IMR-90 (cell line): ENCODE measurements around the gene LTBP2. TPM values are rescaled to one million over a fixed set of nuclear protein-coding genes. Genes with fewer than 3 reads are reported as not detected.

Experiments used
- ATAC-seq: fragments of 200-7000 bp; cut with Tn5 transposase; 2 replicates; pipeline ENCODE4 v1.9.1; 2020; ENCODE audit warnings: low read depth, mild to moderate bottlenecking, moderate library complexity
- BruUV-seq: library from RNA; stranded (reverse); fragments of 400-500 nt; replicated peaks from 2 replicates; lab custom pipeline; 2021; lab: Mats Ljungman, UMichigan
- CTCF ChIA-PET: fragments of 300-600 bp; formaldehyde crosslinking; extraction: SDS; loops from one replicate; lab custom pipeline; 2021; ENCODE audit warnings: antibody characterized with exemption; lab: Yijun Ruan, JAX
- POLR2A ChIA-PET: fragments of 300-600 bp; sonication (Branson Sonifier 250); formaldehyde crosslinking; loops from one replicate; lab custom pipeline; 2022; ENCODE audit warnings: antibody characterized with exemption; ENCODE audit not compliant: unreplicated experiment; lab: Charles Lee
- DNase-seq: peaks from one replicate; pipeline ENCODE4 v3.0.0; 2013
- H2AFZ ChIP-seq: replicated peaks from 2 replicates; pipeline ENCODE3; 2013; ENCODE audit warnings: low read length, mild to moderate bottlenecking; ENCODE audit not compliant: poor library complexity
- H2AK5ac ChIP-seq: 2 replicates; pipeline ENCODE4 v1.6.1; 2013; ENCODE audit warnings: low read depth, low read length, inconsistent platforms
- H2AK9ac ChIP-seq: replicated peaks from 2 replicates; pipeline ENCODE3; 2013; ENCODE audit warnings: mild to moderate bottlenecking, low read depth, low read length, moderate library complexity; ENCODE audit not compliant: poor library complexity
- H2BK120ac ChIP-seq: 2 replicates; pipeline ENCODE4 v1.6.1; 2013; ENCODE audit warnings: low read depth, low read length, inconsistent platforms
- H2BK15ac ChIP-seq: 3 replicates; pipeline ENCODE4 v1.6.1; 2013; ENCODE audit warnings: low read depth, low read length, inconsistent platforms
- H2BK20ac ChIP-seq: 2 replicates; pipeline ENCODE4 v1.6.1; 2013; ENCODE audit warnings: low read depth, mild to moderate bottlenecking, inconsistent platforms, low read length, moderate library complexity
- H2BK5ac ChIP-seq: 2 replicates; pipeline ENCODE4 v1.6.1; 2013; ENCODE audit warnings: mild to moderate bottlenecking, low read depth, low read length, inconsistent platforms; ENCODE audit not compliant: poor library complexity, severe bottlenecking
- H3K14ac ChIP-seq: replicated peaks from 2 replicates; pipeline ENCODE4 v1.6.1; 2013; ENCODE audit warnings: low read depth, low read length, inconsistent platforms
- H3K18ac ChIP-seq: 2 replicates; pipeline ENCODE4 v1.6.1; 2013; ENCODE audit warnings: low read depth, low read length, control low read depth
- H3K23ac ChIP-seq: 2 replicates; pipeline ENCODE4 v1.6.1; 2013; ENCODE audit warnings: low read depth, low read length, inconsistent platforms
- H3K27ac ChIP-seq: 2 replicates; pipeline ENCODE4 v1.5.1; 2013; ENCODE audit warnings: mild to moderate bottlenecking, control low read depth, low read length; ENCODE audit not compliant: insufficient read depth
- H3K27me3 ChIP-seq: 2 replicates; pipeline ENCODE4 v1.6.1; 2013; ENCODE audit warnings: low read length; ENCODE audit not compliant: control insufficient read depth, insufficient read depth
- H3K36me3 ChIP-seq: 2 replicates; pipeline ENCODE4 v1.6.1; 2013; ENCODE audit warnings: low read length, mixed read lengths; ENCODE audit not compliant: control insufficient read depth, insufficient read depth
- H3K4ac ChIP-seq: 2 replicates; pipeline ENCODE4 v1.6.1; 2013; ENCODE audit warnings: low read depth, low read length, inconsistent platforms
- H3K4me1 ChIP-seq: 2 replicates; pipeline ENCODE4 v1.6.1; 2013; ENCODE audit warnings: low read length, mixed read lengths; ENCODE audit not compliant: control insufficient read depth, insufficient read depth
- H3K4me2 ChIP-seq: 2 replicates; pipeline ENCODE4 v1.6.1; 2013; ENCODE audit warnings: low read depth, mild to moderate bottlenecking, control low read depth, low read length, moderate library complexity
- H3K4me3 ChIP-seq: 2 replicates; pipeline ENCODE4 v1.5.1; 2013; ENCODE audit warnings: low read depth, mild to moderate bottlenecking, control low read depth, low read length, moderate library complexity; ENCODE audit not compliant: insufficient read depth
- H3K56ac ChIP-seq: 2 replicates; pipeline ENCODE4 v1.6.1; 2013; ENCODE audit warnings: low read length, inconsistent platforms; ENCODE audit not compliant: insufficient read depth; ENCODE audit errors: extremely low read depth
- H3K79me1 ChIP-seq, 2 experiments: 2 replicates each; pipeline ENCODE4 v1.6.1; 2013; ENCODE audit warnings: low read length in 2 of 2, inconsistent platforms in 1 of 2, low read depth in 1 of 2
- H3K9ac ChIP-seq: 2 replicates; pipeline ENCODE4 v1.6.1; 2013; ENCODE audit warnings: low read depth, low read length, control low read depth
- H3K9me1 ChIP-seq: 2 replicates; pipeline ENCODE4 v1.6.1; 2013; ENCODE audit warnings: low read length, inconsistent platforms; ENCODE audit not compliant: insufficient read depth
- H3K9me3 ChIP-seq: 2 replicates; pipeline ENCODE4 v1.6.1; 2013; ENCODE audit warnings: low read length; ENCODE audit not compliant: control insufficient read depth, insufficient read depth
- H4K20me1 ChIP-seq: 2 replicates; pipeline ENCODE4 v1.6.1; 2013; ENCODE audit warnings: low read length, inconsistent platforms; ENCODE audit not compliant: insufficient read depth
- H4K5ac ChIP-seq: 2 replicates; pipeline ENCODE4 v1.6.1; 2013; ENCODE audit warnings: mild to moderate bottlenecking, low read depth, low read length, control low read depth
- H4K8ac ChIP-seq, 2 experiments: 2 replicates each; pipeline ENCODE4 v1.6.1; 2013; ENCODE audit warnings: low read depth in 2 of 2, low read length in 2 of 2, control low read depth in 1 of 2, inconsistent platforms in 1 of 2
- H4K91ac ChIP-seq: 2 replicates; pipeline ENCODE4 v1.6.1; 2013; ENCODE audit warnings: low read depth, low read length, inconsistent platforms; ENCODE audit not compliant: insufficient read depth
- BHLHE40 ChIP-seq: fragments of 150-350 bp; IDR thresholded peaks from 2 replicates; pipeline ENCODE4 v1.6.1; 2016; ENCODE audit warnings: mild to moderate bottlenecking, low read depth, low read length
- CEBPB ChIP-seq: IDR thresholded peaks from 2 replicates; pipeline ENCODE4 v1.6.1; 2012; ENCODE audit warnings: low read depth, low read length, improper control_type of control experiment
- CHD1 ChIP-seq: IDR thresholded peaks from 2 replicates; pipeline ENCODE4 v1.6.1; 2012; ENCODE audit warnings: low read depth, low read length, improper control_type of control experiment
- FOS ChIP-seq: fragments of 150-350 bp; IDR thresholded peaks from 2 replicates; pipeline ENCODE4 v1.6.1; 2016; ENCODE audit warnings: low read depth, low read length
- MAFK ChIP-seq: IDR thresholded peaks from 2 replicates; pipeline ENCODE4 v1.6.1; 2012; ENCODE audit warnings: low read depth, low read length, improper control_type of control experiment
- MAZ ChIP-seq: IDR thresholded peaks from 2 replicates; pipeline ENCODE4 v1.6.1; 2012; ENCODE audit warnings: low read depth, mild to moderate bottlenecking, low read length, improper control_type of control experiment, moderate library complexity, borderline replicate concordance
- MXI1 ChIP-seq: IDR thresholded peaks from 2 replicates; pipeline ENCODE4 v1.6.1; 2012; ENCODE audit warnings: low read depth, mild to moderate bottlenecking, low read length, moderate library complexity, borderline replicate concordance
- NFE2L2 ChIP-seq: fragments of 150-350 bp; IDR thresholded peaks from 2 replicates; pipeline ENCODE4 v1.6.1; 2016; ENCODE audit warnings: low read depth, mild to moderate bottlenecking, low read length
- RAD21 ChIP-seq: IDR thresholded peaks from 2 replicates; pipeline ENCODE4 v1.6.1; 2012; ENCODE audit warnings: low read length, improper control_type of control experiment
- RCOR1 ChIP-seq: IDR thresholded peaks from 2 replicates; pipeline ENCODE4 v1.6.1; 2012; ENCODE audit warnings: mild to moderate bottlenecking, low read length, improper control_type of control experiment; ENCODE audit not compliant: insufficient replicate concordance
- SMC3 ChIP-seq: fragments of 150-350 bp; IDR thresholded peaks from 2 replicates; pipeline ENCODE4 v1.6.1; 2016; ENCODE audit warnings: low read depth, mild to moderate bottlenecking, antibody characterized with exemption, low read length, moderate library complexity
- WGBS, 2 experiments: methylation state at CpG; one replicate each; pipeline versions ENCODE4 v1.1.5 to v1.1.7; 2013; ENCODE audit warnings: missing lambda C conversion rate in 2 of 2; ENCODE audit not compliant: insufficient read length in 1 of 2; ENCODE audit errors: extremely low coverage in 2 of 2; 5-methylcytosine and 5-hydroxymethylcytosine counted together
- dilution Hi-C: fragments of 300-500 bp; cut with HindIII; formaldehyde crosslinking; loops from one replicate; pipeline ENCODE4 v1.14.3; 2018; ENCODE audit warnings: low sequenced_read_pairs; ENCODE audit not compliant: unreplicated experiment
- in situ Hi-C: fragments of 300-500 bp; cut with MboI; formaldehyde crosslinking; loops from 3 replicates; pipeline ENCODE4 v1.14.3; 2019; ENCODE audit warnings: low sequenced_read_pairs, inconsistent platforms, mixed read lengths
- intact Hi-C: fragments of 100-400 bp; cut with micrococcal nuclease; formaldehyde crosslinking; loops from 2 replicates; pipeline ENCODE4 v1.10.0; 2022
- polyA plus RNA-seq, 3 experiments: library from polyadenylated mRNA; depleted of rRNA; stranded (reverse); fragments of >200 nt; gene quantifications; 2 replicates each; pipeline ENCODE4 v1.2.3, GENCODE V29; 2012; ENCODE audit warnings: low replicate concordance in 1 of 3
- total RNA-seq: library from RNA; depleted of rRNA; stranded (reverse); fragments of >200 nt; gene quantifications from 2 replicates; pipeline ENCODE4 v1.2.3, GENCODE V29; 2012
- TF ChIP-seq, protein P1 (sequence below): fragments of 150-350 bp; IDR thresholded peaks from 2 replicates; pipeline ENCODE4 v1.6.1; 2016; ENCODE audit warnings: low read depth, mild to moderate bottlenecking, low read length, moderate library complexity, borderline replicate concordance
- TF ChIP-seq, protein P2 (sequence below): conservative IDR thresholded peaks from 2 replicates; pipeline ENCODE4 v1.5.1; 2012; ENCODE audit warnings: mild to moderate bottlenecking, low read depth, low read length, improper control_type of control experiment
- TF ChIP-seq, protein P3 (sequence below): fragments of 150-350 bp; IDR thresholded peaks from 2 replicates; pipeline ENCODE4 v1.6.1; 2017; ENCODE audit warnings: mild to moderate bottlenecking, antibody characterized with exemption, low read length, low read depth

LTBP2 gene
- total and polyA plus RNA-seq, 2 of the 4 experiments (the other 2 are of a cell fraction), result 23.8 to 79.3 TPM

DNA sequence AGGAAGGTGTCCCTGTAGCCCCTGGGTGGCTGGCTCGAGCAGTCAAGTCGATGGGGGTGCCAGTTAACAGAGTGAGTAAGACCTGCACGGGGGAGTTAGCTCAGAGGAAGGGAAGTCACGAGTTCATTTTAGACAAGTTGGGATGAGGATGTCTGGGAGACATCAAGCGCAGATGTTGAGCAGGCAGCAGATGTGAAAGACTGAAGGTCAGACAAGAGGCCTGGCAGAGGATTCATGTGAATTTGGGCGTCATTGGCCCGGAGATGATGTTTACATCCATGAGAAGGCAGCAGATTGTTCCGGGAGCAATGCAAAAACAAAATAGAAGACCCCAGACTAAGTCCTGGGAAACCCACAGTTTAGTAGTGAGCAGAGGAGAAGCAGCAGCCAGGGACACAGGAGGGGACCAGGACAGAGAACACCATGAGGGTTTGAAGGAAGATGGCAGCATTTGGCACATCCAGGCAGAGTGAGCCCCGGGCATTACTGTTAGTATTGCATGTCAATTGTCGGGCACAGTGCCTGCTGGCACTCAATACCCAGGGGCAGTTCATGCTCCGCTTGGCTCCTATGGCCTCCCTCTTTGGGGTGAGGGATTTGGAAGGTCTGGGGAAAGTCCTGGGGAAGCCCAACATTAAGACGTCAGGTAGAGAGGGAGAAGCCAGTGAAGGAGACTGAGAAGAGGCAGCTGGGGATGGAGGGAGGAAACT lies 15.1 kb downstream of the LTBP2 start:
- POLR2A ChIA-PET, result interaction anchor here (0.7 to 0.8 kb wide), 2 partner anchors 24 to 72 kb away, joined by 3 read pairs; no protein-coding TSS in a partner anchor
- H2BK5ac ChIP-seq, result peak overlapping the region; percentile 77
- peaks cover 68% of the 10 kb centered on the region for H3K9me1 ChIP-seq
- peak; percentile 10; the same call in 1 of the 2 replicates for ATAC-seq
- H2AK5ac ChIP-seq, result peak overlapping the region; percentile 95
- H4K20me1 ChIP-seq, result no peaks in the 10 kb centered on the region
- peak overlapping the region; percentile 83 for H4K5ac ChIP-seq
- peak overlapping the region; percentile 91; the same call in 2 of the 3 replicates for H2BK15ac ChIP-seq
- H2BK120ac ChIP-seq, result peak overlapping the region; percentile 94
- dilution Hi-C loops, result no loop called here
- peak overlapping the region; percentile 46 for H3K18ac ChIP-seq
- peak; percentile 94 for DNase-seq
- peak overlapping the region; percentile 21 to 90; a peak in 3 of 4 replicates for H4K8ac ChIP-seq
- BruUV-seq, result no TSS peak
- no peak overlapping the region for H3K4me3 ChIP-seq
- 33% methylated on average over 6 of the region's 12 CpGs; no CpG with 5 or more reads in 1 of the 2 experiments for WGBS, 2 experiments
- peak overlapping the region; percentile 81 for H2BK20ac ChIP-seq
- H3K9me3 ChIP-seq, result no peaks in the 10 kb centered on the region
- no peak overlapping the region for H3K9ac ChIP-seq
- CTCF ChIA-PET, result no interaction called here
- H3K4me1 ChIP-seq, result peaks cover 62% of the 10 kb centered on the region
- peak overlapping the region; percentile 83 for H3K14ac ChIP-seq
- H3K23ac ChIP-seq, result peak overlapping the region; percentile 87; the same call in 1 of the 2 replicates
- H3K56ac ChIP-seq, result no peak overlapping the region
- H3K79me1 ChIP-seq, result peaks cover 40 to 97% of the 10 kb centered on the region in 2 experiments
- intact Hi-C loops, result no loop called here
- H2AK9ac ChIP-seq, result peak overlapping the region; percentile 93
- peak overlapping the region; percentile 65 for H2AFZ ChIP-seq
- peak overlapping the region; percentile 94 for H3K4ac ChIP-seq
- in situ Hi-C loops, result no loop called here
- H3K4me2 ChIP-seq, result no peak overlapping the region
- H3K36me3 ChIP-seq, result peaks cover 3% of the 10 kb centered on the region
- H3K27ac ChIP-seq, result peak overlapping the region; percentile 50
- no peaks in the 10 kb centered on the region for H3K27me3 ChIP-seq
- peak overlapping the region; percentile 77 for H4K91ac ChIP-seq
- TF ChIP-seq CHD1 (no peak), CEBPB (no peak), FOS (peak; percentile 6; the same call in 1 of the 2 replicates), MXI1 (no peak), NFE2L2 (no peak), MAZ (no peak), RAD21 (no peak), RCOR1 (no peak), MAFK (no peak), SMC3 (no peak), BHLHE40 (peak; percentile 82)
- TF ChIP-seq, protein P1, sequence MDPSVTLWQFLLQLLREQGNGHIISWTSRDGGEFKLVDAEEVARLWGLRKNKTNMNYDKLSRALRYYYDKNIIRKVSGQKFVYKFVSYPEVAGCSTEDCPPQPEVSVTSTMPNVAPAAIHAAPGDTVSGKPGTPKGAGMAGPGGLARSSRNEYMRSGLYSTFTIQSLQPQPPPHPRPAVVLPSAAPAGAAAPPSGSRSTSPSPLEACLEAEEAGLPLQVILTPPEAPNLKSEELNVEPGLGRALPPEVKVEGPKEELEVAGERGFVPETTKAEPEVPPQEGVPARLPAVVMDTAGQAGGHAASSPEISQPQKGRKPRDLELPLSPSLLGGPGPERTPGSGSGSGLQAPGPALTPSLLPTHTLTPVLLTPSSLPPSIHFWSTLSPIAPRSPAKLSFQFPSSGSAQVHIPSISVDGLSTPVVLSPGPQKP, result no peak
- TF ChIP-seq, protein P2, sequence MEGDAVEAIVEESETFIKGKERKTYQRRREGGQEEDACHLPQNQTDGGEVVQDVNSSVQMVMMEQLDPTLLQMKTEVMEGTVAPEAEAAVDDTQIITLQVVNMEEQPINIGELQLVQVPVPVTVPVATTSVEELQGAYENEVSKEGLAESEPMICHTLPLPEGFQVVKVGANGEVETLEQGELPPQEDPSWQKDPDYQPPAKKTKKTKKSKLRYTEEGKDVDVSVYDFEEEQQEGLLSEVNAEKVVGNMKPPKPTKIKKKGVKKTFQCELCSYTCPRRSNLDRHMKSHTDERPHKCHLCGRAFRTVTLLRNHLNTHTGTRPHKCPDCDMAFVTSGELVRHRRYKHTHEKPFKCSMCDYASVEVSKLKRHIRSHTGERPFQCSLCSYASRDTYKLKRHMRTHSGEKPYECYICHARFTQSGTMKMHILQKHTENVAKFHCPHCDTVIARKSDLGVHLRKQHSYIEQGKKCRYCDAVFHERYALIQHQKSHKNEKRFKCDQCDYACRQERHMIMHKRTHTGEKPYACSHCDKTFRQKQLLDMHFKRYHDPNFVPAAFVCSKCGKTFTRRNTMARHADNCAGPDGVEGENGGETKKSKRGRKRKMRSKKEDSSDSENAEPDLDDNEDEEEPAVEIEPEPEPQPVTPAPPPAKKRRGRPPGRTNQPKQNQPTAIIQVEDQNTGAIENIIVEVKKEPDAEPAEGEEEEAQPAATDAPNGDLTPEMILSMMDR, result no peak
- TF ChIP-seq, protein P3, sequence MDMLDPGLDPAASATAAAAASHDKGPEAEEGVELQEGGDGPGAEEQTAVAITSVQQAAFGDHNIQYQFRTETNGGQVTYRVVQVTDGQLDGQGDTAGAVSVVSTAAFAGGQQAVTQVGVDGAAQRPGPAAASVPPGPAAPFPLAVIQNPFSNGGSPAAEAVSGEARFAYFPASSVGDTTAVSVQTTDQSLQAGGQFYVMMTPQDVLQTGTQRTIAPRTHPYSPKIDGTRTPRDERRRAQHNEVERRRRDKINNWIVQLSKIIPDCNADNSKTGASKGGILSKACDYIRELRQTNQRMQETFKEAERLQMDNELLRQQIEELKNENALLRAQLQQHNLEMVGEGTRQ, result peak; percentile 51
